ENCODE data around the gene TCEAL9.
"Not testable (repeated sequence)": the region's sequence is repeated elsewhere in the genome, so short reads cannot be mapped to it uniquely, and the experiment has no call there.

TCEAL9 gene

GRCh38 chrX:103378990-103379389, 22.7 kb downstream of the TCEAL9 start:
- no peak for TF ChIP-seq CTCF (IDR thresholded peaks at IDR 0.05; ENCODE audit: extremely low read depth, insufficient read depth, missing control alignments)
- DNase-seq (ENCODE audit: low spot score), result no peak
- in situ Hi-C loops (cut with MboI; ENCODE audit: low pct_unique_long_range_greater_than_20kb, low sequenced_read_pairs, unreplicated experiment), result no loop called here

- in situ Hi-C loops (cut with MboI; ENCODE audit: low pct_unique_long_range_greater_than_20kb, low sequenced_read_pairs, unreplicated experiment), result no loop called here
- no peak for DNase-seq (ENCODE audit: low spot score)
- no peak for TF ChIP-seq CTCF (IDR thresholded peaks at IDR 0.05; ENCODE audit: extremely low read depth, insufficient read depth, missing control alignments)
Measured at GRCh38 chrX:103382877-103383276, 26.6 kb downstream of the TCEAL9 start.

GRCh38 chrX:103384672-103385071, 28.4 kb downstream of the TCEAL9 start:
- DNase-seq (ENCODE audit: low spot score), result no peak
- in situ Hi-C loops (cut with MboI; ENCODE audit: low pct_unique_long_range_greater_than_20kb, low sequenced_read_pairs, unreplicated experiment), result no loop called here
- TF ChIP-seq CTCF (IDR thresholded peaks at IDR 0.05; ENCODE audit: extremely low read depth, insufficient read depth, missing control alignments), result no peak

- DNase-seq (ENCODE audit: low spot score); in situ Hi-C loops (cut with MboI; ENCODE audit: low pct_unique_long_range_greater_than_20kb, low sequenced_read_pairs, unreplicated experiment): not testable (repeated sequence)
Measured at GRCh38 chrX:103385283-103385830, 29.1 kb downstream of the TCEAL9 start.

GRCh38 chrX:103386332-103386731, 30.0 kb downstream of the TCEAL9 start:
- no peak for TF ChIP-seq CTCF (IDR thresholded peaks at IDR 0.05; ENCODE audit: extremely low read depth, insufficient read depth, missing control alignments)
- in situ Hi-C loops (cut with MboI; ENCODE audit: low pct_unique_long_range_greater_than_20kb, low sequenced_read_pairs, unreplicated experiment), result no loop called here
- DNase-seq (ENCODE audit: low spot score), result no peak

GRCh38 chrX:103393487-103393886, 37.2 kb downstream of the TCEAL9 start:
- TF ChIP-seq CTCF (IDR thresholded peaks at IDR 0.05; ENCODE audit: extremely low read depth, insufficient read depth, missing control alignments), result no peak
- no peak for DNase-seq (ENCODE audit: low spot score)
- in situ Hi-C loops (cut with MboI; ENCODE audit: low pct_unique_long_range_greater_than_20kb, low sequenced_read_pairs, unreplicated experiment), result no loop called here

GRCh38 chrX:103396186-103396585, 39.9 kb downstream of the TCEAL9 start:
- in situ Hi-C loops (cut with MboI; ENCODE audit: low pct_unique_long_range_greater_than_20kb, low sequenced_read_pairs, unreplicated experiment), result no loop called here
- TF ChIP-seq CTCF (IDR thresholded peaks at IDR 0.05; ENCODE audit: extremely low read depth, insufficient read depth, missing control alignments), result no peak
- DNase-seq (ENCODE audit: low spot score), result no peak

All from GM13977 (cell line).